Measurements from ENCODE around the gene TMEM184B. TPM values are rescaled to one million over a fixed set of nuclear protein-coding genes. Genes with fewer than 3 reads are reported as not detected.

TMEM184B gene
- total RNA-seq, 3 donors from 2014 or later: 30.6 to 49.5 (median 42.4) TPM

DNA sequence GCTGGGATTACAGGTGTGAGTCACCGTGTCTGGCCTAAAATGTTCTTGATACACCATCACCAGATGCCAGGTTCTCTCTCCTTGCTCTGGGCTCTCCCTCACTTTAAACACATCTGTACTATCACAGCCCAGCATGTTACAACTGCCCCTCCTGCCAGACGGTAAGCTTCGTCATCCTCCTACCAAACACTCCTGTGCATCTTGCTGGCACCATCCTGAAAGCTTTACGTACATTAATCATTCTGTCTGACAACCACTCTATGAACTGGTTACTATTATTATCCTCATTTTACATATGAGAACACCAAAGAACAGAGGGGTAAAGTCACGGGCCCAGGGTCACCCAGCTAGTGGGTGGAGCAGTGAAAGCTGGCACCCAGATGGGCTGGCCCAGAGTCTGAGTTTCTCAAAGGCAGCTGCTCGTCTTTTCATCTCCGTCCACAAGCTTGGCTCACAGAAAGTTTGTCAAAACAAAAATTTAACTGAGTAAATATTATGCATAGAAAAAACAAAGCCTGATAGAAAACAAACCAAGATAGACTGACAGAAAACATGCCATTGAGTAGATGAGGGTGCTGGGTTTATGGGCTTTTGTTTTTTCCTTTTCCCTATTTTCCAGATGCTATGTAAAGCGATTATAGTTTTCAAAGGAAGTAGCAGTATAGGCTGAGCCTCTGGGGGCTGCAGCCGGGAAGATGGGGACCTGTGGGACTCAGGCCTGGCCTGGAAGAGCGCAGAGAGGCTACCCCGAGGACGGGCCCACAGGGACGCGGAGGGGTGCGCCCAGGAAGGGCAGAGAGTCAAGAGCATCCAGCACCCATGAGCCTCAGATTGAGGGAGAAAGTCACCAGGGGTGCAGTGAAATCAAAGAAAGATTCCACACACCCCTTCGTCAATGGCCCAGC, 100.6 kb downstream of the TMEM184B start:
- Histone ChIP-seq H3K4me1 (peaks cover 18 to 21% of the 10 kb centered on the region in 2 donors), H3K9me3 (no peaks in the 10 kb centered on the region), H3K27me3 (no peaks in the 10 kb centered on the region), H3K4me3 (peak overlapping the region in 1 of 3 donors; percentile 28), H3K27ac (peak overlapping the region; percentile 93 to 96), H3K36me3 (no peaks in the 10 kb centered on the region)
- intact Hi-C loops (cut with DNase I; ENCODE audit: low total_unique reads): no loop called here
- TF ChIP-seq POLR2A (IDR thresholded peaks at IDR 0.05) (no peak), POLR2AphosphoS5 (IDR thresholded peaks at IDR 0.05) (no peak)
- TF ChIP-seq, protein P1, sequence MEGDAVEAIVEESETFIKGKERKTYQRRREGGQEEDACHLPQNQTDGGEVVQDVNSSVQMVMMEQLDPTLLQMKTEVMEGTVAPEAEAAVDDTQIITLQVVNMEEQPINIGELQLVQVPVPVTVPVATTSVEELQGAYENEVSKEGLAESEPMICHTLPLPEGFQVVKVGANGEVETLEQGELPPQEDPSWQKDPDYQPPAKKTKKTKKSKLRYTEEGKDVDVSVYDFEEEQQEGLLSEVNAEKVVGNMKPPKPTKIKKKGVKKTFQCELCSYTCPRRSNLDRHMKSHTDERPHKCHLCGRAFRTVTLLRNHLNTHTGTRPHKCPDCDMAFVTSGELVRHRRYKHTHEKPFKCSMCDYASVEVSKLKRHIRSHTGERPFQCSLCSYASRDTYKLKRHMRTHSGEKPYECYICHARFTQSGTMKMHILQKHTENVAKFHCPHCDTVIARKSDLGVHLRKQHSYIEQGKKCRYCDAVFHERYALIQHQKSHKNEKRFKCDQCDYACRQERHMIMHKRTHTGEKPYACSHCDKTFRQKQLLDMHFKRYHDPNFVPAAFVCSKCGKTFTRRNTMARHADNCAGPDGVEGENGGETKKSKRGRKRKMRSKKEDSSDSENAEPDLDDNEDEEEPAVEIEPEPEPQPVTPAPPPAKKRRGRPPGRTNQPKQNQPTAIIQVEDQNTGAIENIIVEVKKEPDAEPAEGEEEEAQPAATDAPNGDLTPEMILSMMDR (IDR thresholded peaks at IDR 0.05): no peak
- no peak for DNase-seq (ENCODE audit: low spot score in 2 of 2)

DNA sequence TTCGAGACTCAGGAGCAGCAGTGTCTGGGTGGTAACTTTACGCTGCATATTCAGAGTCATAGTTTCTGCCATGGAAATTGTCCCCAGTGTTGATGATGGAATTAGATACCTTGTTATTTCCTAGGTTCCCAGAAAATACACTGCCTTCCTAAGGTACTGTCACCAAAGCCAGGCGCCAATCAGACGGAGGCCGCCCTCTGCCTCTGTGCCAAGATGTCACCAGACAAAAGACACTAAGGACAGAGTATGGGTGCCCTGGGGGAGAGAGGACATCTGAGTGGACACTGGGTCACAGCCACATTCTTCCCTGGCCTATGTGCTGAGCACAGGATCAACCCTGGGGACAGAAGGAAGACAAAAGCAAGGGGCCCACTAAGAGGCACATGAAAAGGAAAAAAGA, 102.3 kb downstream of the TMEM184B start:
- no peak for DNase-seq (ENCODE audit: low spot score in 2 of 2)
- Histone ChIP-seq H3K4me3 (no peak overlapping the region), H3K4me1 (peaks cover 13 to 22% of the 10 kb centered on the region in 2 donors), H3K36me3 (no peaks in the 10 kb centered on the region), H3K27me3 (no peaks in the 10 kb centered on the region), H3K9me3 (no peaks in the 10 kb centered on the region), H3K27ac (peak overlapping the region in 1 of 2 donors; percentile 7)
- no peak for TF ChIP-seq POLR2A (IDR thresholded peaks at IDR 0.05)
- TF ChIP-seq, protein P1 (IDR thresholded peaks at IDR 0.05): no peak
- intact Hi-C loops (cut with DNase I; ENCODE audit: low total_unique reads): no loop called here

Other genes with a start within 250 kb of the TMEM184B start
- gene PICK1, start 215.6 kb downstream of the TMEM184B start, total RNA-seq: 10 to 100 TPM; 42.0 to 61.3 (median 49.9) TPM
- gene SLC16A8, start 188.8 kb downstream of the TMEM184B start, total RNA-seq: 1 to 10 TPM in 1 of 3 donors, under 1 TPM in 1, not detected in 1; 0.33 to 1.3 TPM
- gene BAIAP2L2, start 162.3 kb downstream of the TMEM184B start, total RNA-seq: 1 to 10 TPM in 2 of 3 donors, under 1 TPM in 1; 0.80 to 1.3 (median 1.0) TPM
- 10 to 100 TPM; 41.1 to 68.1 (median 59.3) TPM for gene PLA2G6, start 91.2 kb downstream of the TMEM184B start, total RNA-seq
- gene MAFF, start 71.0 kb downstream of the TMEM184B start, total RNA-seq: 100 to 1,000 TPM in 1 of 3 donors, 10 to 100 TPM in 2; 37.3 to 126 (median 85.5) TPM
- gene CSNK1E, start 44.4 kb upstream of the TMEM184B start, total RNA-seq: 100 to 1,000 TPM in 2 of 3 donors, 10 to 100 TPM in 1; 83.0 to 147 (median 117) TPM
- gene KCNJ4, start 182.2 kb upstream of the TMEM184B start, total RNA-seq: not detected
- gene KDELR3, start 195.1 kb upstream of the TMEM184B start, total RNA-seq: 10 to 100 TPM in 2 of 3 donors, 1 to 10 TPM in 1; 8.9 to 18.0 (median 14.9) TPM
- gene DDX17, start 233.3 kb upstream of the TMEM184B start, total RNA-seq: 1,000 to 10,000 TPM in 1 of 3 donors, 100 to 1,000 TPM in 2; 586 to 1,018 (median 961) TPM